RWPE1 (cell line): ENCODE results near the gene ETV6.

Experiments
- CTCF ChIA-PET: fragments of 350-600 bp; sonication (Branson Sonifier 250); formaldehyde crosslinking; extraction: SDS; loops from one replicate; lab custom pipeline; 2021; lab: Yijun Ruan, JAX
- POLR2A ChIA-PET: fragments of 400-600 bp; formaldehyde crosslinking; extraction: SDS; loops from one replicate; lab custom pipeline; 2020; ENCODE audit warnings: antibody characterized with exemption; ENCODE audit not compliant: low non-redundant PET; lab: Yijun Ruan, JAX
- DNase-seq: peaks from one replicate; pipeline ENCODE4 v3.0.0; 2012; ENCODE audit warnings: low spot score
- H3K27ac ChIP-seq: fragments of 450-650 bp; 2 replicates; pipeline ENCODE4 v1.5.1; 2017
- CTCF ChIP-seq: fragments of 450-650 bp; conservative IDR thresholded peaks from 2 replicates; pipeline ENCODE4 v1.5.1; 2017; ENCODE audit warnings: low read depth, mild to moderate bottlenecking

ETV6 gene

GRCh38 chr12:11927286-11927935 is 277.9 kb downstream of the ETV6 start:
- no peak overlapping the region for H3K27ac ChIP-seq
- DNase-seq = no peak
- POLR2A ChIA-PET = no interaction called here
- CTCF ChIA-PET = no interaction called here
- no peak for TF ChIP-seq CTCF

GRCh38 chr12:11929714-11930113 is 280.2 kb downstream of the ETV6 start:
- no peak overlapping the region for H3K27ac ChIP-seq
- DNase-seq = no peak
- CTCF ChIA-PET = no interaction called here
- TF ChIP-seq CTCF = no peak
- POLR2A ChIA-PET = no interaction called here

- ChIA-PET POLR2A (no interaction called here), CTCF (no interaction called here)
- DNase-seq = no peak
- TF ChIP-seq CTCF = no peak
- H3K27ac ChIP-seq = no peak overlapping the region
Measured at GRCh38 chr12:11939223-11939622, 289.7 kb downstream of the ETV6 start.

- no peak for TF ChIP-seq CTCF
- CTCF ChIA-PET = no interaction called here
- peak; percentile 51 for DNase-seq
- peak overlapping the region; percentile 47 for H3K27ac ChIP-seq
- POLR2A ChIA-PET = no interaction called here
Measured at GRCh38 chr12:11941606-11942337, 292.3 kb downstream of the ETV6 start.

- no peak for DNase-seq
- TF ChIP-seq CTCF = no peak
- ChIA-PET POLR2A (interaction anchor here (0.7 kb wide), 1 partner anchor 420 kb away, joined by 7 read pairs; no protein-coding TSS in a partner anchor), CTCF (no interaction called here)
- H3K27ac ChIP-seq = no peak overlapping the region
Measured at GRCh38 chr12:11943919-11944700, 294.6 kb downstream of the ETV6 start.
